Activated CD4-positive, alpha-beta T cell treated with anti-CD3 and anti-CD28 coated beads, Interleukin-2, amount 50 U/mL, for 1 hour (primary cell): ENCODE data around the gene CHD1.

Experiments used
- DNase-seq: peaks from one replicate; pipeline ENCODE4 v3.0.0-alpha.2; 2020

The CHD1 gene

GRCh38 chr5:98804066-98804465, 124.7 kb downstream of the CHD1 start:
- no peak for DNase-seq
